WTC11 (cell line): ENCODE measurements around the gene RNF222. TPM values are rescaled to one million over a fixed set of nuclear protein-coding genes. Genes with fewer than 3 reads are reported as not detected.
A peak's percentile ranks its signal among the peaks of the same experiment; 100 is the strongest.

Experiments
- ATAC-seq: fragments of 200-7000 bp; cut with Tn5 transposase; 2 replicates; pipeline ENCODE4 v1.10.0; 2021; ENCODE audit warnings: mild to moderate bottlenecking, moderate library complexity
- CTCF ChIA-PET: fragments of 300-600 bp; sonication (Branson Sonifier 250); formaldehyde crosslinking; loops from one replicate; lab custom pipeline; 2021; ENCODE audit warnings: antibody characterized with exemption; lab: Charles Lee
- POLR2A ChIA-PET: fragments of 350-600 bp; sonication (Branson Sonifier 250); formaldehyde crosslinking; loops from one replicate; lab custom pipeline; 2021; ENCODE audit warnings: antibody characterized with exemption; lab: Charles Lee
- DNase-seq: peaks from one replicate; pipeline ENCODE4 v3.0.0; 2021; ENCODE audit warnings: low spot score
- H3K27ac Mint-ChIP-seq: 2 replicates; pipeline ENCODE4 v1.8.0; 2021; ENCODE audit warnings: mixed read lengths
- H3K27me3 Mint-ChIP-seq: 2 replicates; pipeline ENCODE4 v1.8.0; 2021; ENCODE audit warnings: low read depth, mild to moderate bottlenecking, moderate library complexity, mixed read lengths
- H3K36me3 Mint-ChIP-seq: 2 replicates; pipeline ENCODE4 v1.8.0; 2021; ENCODE audit warnings: mixed read lengths
- H3K4me1 Mint-ChIP-seq: 2 replicates; pipeline ENCODE4 v1.8.0; 2022; ENCODE audit warnings: mixed read lengths
- H3K4me3 Mint-ChIP-seq: 2 replicates; pipeline ENCODE4 v1.8.0; 2021; ENCODE audit warnings: mild to moderate bottlenecking, moderate library complexity, mixed read lengths
- H3K9me3 Mint-ChIP-seq: 2 replicates; pipeline ENCODE4 v1.8.0; 2021; ENCODE audit warnings: mixed read lengths
- CBFB ChIP-seq: sonication (generic); formaldehyde crosslinking; IDR thresholded peaks from 2 replicates; pipeline ENCODE4 v1.8.1; 2022; ENCODE audit warnings: mild to moderate bottlenecking, low read depth, missing genetic modification reagents
- ELF4 ChIP-seq: sonication (generic); formaldehyde crosslinking; IDR thresholded peaks from 2 replicates; pipeline ENCODE4 v1.8.1; 2022; ENCODE audit warnings: low read depth, mild to moderate bottlenecking, moderate library complexity, missing genetic modification reagents
- ETV6 ChIP-seq: sonication (generic); formaldehyde crosslinking; IDR thresholded peaks from 2 replicates; pipeline ENCODE4 v1.8.1; 2022; ENCODE audit warnings: mild to moderate bottlenecking, missing genetic modification reagents
- GABPB1 ChIP-seq: sonication (generic); formaldehyde crosslinking; IDR thresholded peaks from 2 replicates; pipeline ENCODE4 v1.8.1; 2023; ENCODE audit warnings: mild to moderate bottlenecking, missing genetic modification reagents
- GTF2I ChIP-seq: fragments of 250-450 bp; sonication (Bioruptor Pico); conservative IDR thresholded peaks from 2 replicates; pipeline ENCODE4 v1.4.0; 2021; ENCODE audit warnings: mild to moderate bottlenecking
- MYBL2 ChIP-seq: sonication (generic); formaldehyde crosslinking; IDR thresholded peaks from 2 replicates; pipeline ENCODE4 v1.8.1; 2023; ENCODE audit warnings: mild to moderate bottlenecking, moderate library complexity, missing genetic modification reagents
- NFATC4 ChIP-seq: fragments of 250-450 bp; sonication (Bioruptor Pico); IDR thresholded peaks from 2 replicates; pipeline ENCODE4 v1.9.0; 2021; ENCODE audit warnings: mild to moderate bottlenecking
- NR1H2 ChIP-seq: sonication (generic); formaldehyde crosslinking; IDR thresholded peaks from 2 replicates; pipeline ENCODE4 v1.9.0; 2021; ENCODE audit warnings: mild to moderate bottlenecking, moderate library complexity, missing genetic modification reagents
- NR3C1 ChIP-seq: sonication (generic); formaldehyde crosslinking; conservative IDR thresholded peaks from 2 replicates; pipeline ENCODE4 v1.8.1; 2023; ENCODE audit warnings: low read depth, mild to moderate bottlenecking, missing genetic modification reagents
- PRDM15 ChIP-seq: sonication (generic); formaldehyde crosslinking; IDR thresholded peaks from 2 replicates; pipeline ENCODE4 v1.8.0; 2022; ENCODE audit warnings: missing genetic modification reagents
- PREB ChIP-seq: sonication (generic); formaldehyde crosslinking; IDR thresholded peaks from 2 replicates; pipeline ENCODE4 v1.8.1; 2022; ENCODE audit warnings: mild to moderate bottlenecking, missing genetic modification reagents, moderate library complexity, borderline replicate concordance
- RORB ChIP-seq: fragments of 250-450 bp; sonication (Bioruptor Pico); IDR thresholded peaks from 2 replicates; pipeline ENCODE4 v1.9.0; 2021; ENCODE audit warnings: mild to moderate bottlenecking
- TEAD4 ChIP-seq: sonication (generic); formaldehyde crosslinking; IDR thresholded peaks from 2 replicates; pipeline ENCODE4 v1.8.0; 2022; ENCODE audit warnings: mild to moderate bottlenecking, missing genetic modification reagents
- ZBTB21 ChIP-seq: sonication (generic); formaldehyde crosslinking; IDR thresholded peaks from 2 replicates; pipeline ENCODE4 v1.8.1; 2023; ENCODE audit warnings: mild to moderate bottlenecking, missing genetic modification reagents, borderline replicate concordance
- ZNF219 ChIP-seq: sonication (generic); formaldehyde crosslinking; IDR thresholded peaks from 2 replicates; pipeline ENCODE4 v1.8.0; 2023; ENCODE audit warnings: missing genetic modification reagents, mild to moderate bottlenecking, borderline replicate concordance
- ZNF416 ChIP-seq: fragments of 250-450 bp; sonication (Bioruptor Pico); IDR thresholded peaks from 2 replicates; pipeline ENCODE4 v1.9.0; 2021; ENCODE audit warnings: mild to moderate bottlenecking, inconsistent platforms
- total RNA-seq: library from RNA; stranded (reverse); gene quantifications from 3 replicates; pipeline ENCODE4 v1.2.3, GENCODE V29; 2021
- TF ChIP-seq, protein P1 (sequence below): sonication (generic); formaldehyde crosslinking; IDR thresholded peaks from 2 replicates; pipeline ENCODE4 v1.8.1; 2023; ENCODE audit warnings: mild to moderate bottlenecking, missing genetic modification reagents
- TF ChIP-seq, protein P2 (sequence below): sonication (generic); formaldehyde crosslinking; IDR thresholded peaks from 2 replicates; pipeline ENCODE4 v1.8.0; 2022; ENCODE audit warnings: mild to moderate bottlenecking, missing genetic modification reagents
- TF ChIP-seq, protein P3 (sequence below): fragments of 250-450 bp; sonication (Bioruptor Pico); IDR thresholded peaks from 2 replicates; pipeline ENCODE4 v1.8.0; 2021; ENCODE audit warnings: mild to moderate bottlenecking
- TF ChIP-seq, protein P4 (sequence below): sonication (generic); formaldehyde crosslinking; conservative IDR thresholded peaks from 2 replicates; pipeline ENCODE4 v1.8.1; 2022; ENCODE audit warnings: mild to moderate bottlenecking, missing genetic modification reagents
- TF ChIP-seq, protein P5 (sequence below): sonication (generic); formaldehyde crosslinking; IDR thresholded peaks from 2 replicates; pipeline ENCODE4 v1.8.1; 2022; ENCODE audit warnings: mild to moderate bottlenecking, moderate library complexity, missing genetic modification reagents

Gene RNF222
- total RNA-seq, 1 experiment from 2014 or later, result not detected

GRCh38 chr17:8371786-8372185, 25.8 kb downstream of the RNF222 start:
- TF ChIP-seq ZNF219, result no peak
- TF ChIP-seq, all 79 proteins: peak for 0
- H3K27ac Mint-ChIP-seq, result peak overlapping the region; percentile 68; the same call in 1 of the 2 replicates
- H3K4me3 Mint-ChIP-seq, result no peak overlapping the region
- ATAC-seq, result no peak
- H3K27me3 Mint-ChIP-seq, result no peaks in the 10 kb centered on the region
- CTCF ChIA-PET, result no interaction called here
- peaks cover 40% of the 10 kb centered on the region for H3K36me3 Mint-ChIP-seq
- peaks cover 11% of the 10 kb centered on the region for H3K4me1 Mint-ChIP-seq
- POLR2A ChIA-PET, result no interaction called here
- no peak for DNase-seq
- H3K9me3 Mint-ChIP-seq, result no peaks in the 10 kb centered on the region

- Mint-ChIP-seq H3K4me3 (no peak overlapping the region), H3K9me3 (no peaks in the 10 kb centered on the region), H3K4me1 (no peaks in the 10 kb centered on the region), H3K36me3 (peaks cover 36% of the 10 kb centered on the region), H3K27ac (no peak overlapping the region), H3K27me3 (no peaks in the 10 kb centered on the region)
- no peak for TF ChIP-seq ETV6 (CRISPR knock-in tag)
- TF ChIP-seq NFATC4, result no peak
- no peak for TF ChIP-seq PRDM15
- TF ChIP-seq ZBTB21 (CRISPR knock-in tag), result no peak
- ATAC-seq (no peak), DNase-seq (no peak)
- ChIA-PET POLR2A (no interaction called here), CTCF (no interaction called here)
Observed at GRCh38 chr17:8369944-8370343, 27.7 kb downstream of the RNF222 start.

- Mint-ChIP-seq H3K27ac (no peak overlapping the region), H3K4me3 (no peak overlapping the region), H3K27me3 (no peaks in the 10 kb centered on the region), H3K4me1 (no peaks in the 10 kb centered on the region), H3K36me3 (peaks cover 32% of the 10 kb centered on the region), H3K9me3 (no peaks in the 10 kb centered on the region)
- no peak for ATAC-seq
- ChIA-PET POLR2A (no interaction called here), CTCF (no interaction called here)
- no peak for DNase-seq
- TF ChIP-seq, protein P1, sequence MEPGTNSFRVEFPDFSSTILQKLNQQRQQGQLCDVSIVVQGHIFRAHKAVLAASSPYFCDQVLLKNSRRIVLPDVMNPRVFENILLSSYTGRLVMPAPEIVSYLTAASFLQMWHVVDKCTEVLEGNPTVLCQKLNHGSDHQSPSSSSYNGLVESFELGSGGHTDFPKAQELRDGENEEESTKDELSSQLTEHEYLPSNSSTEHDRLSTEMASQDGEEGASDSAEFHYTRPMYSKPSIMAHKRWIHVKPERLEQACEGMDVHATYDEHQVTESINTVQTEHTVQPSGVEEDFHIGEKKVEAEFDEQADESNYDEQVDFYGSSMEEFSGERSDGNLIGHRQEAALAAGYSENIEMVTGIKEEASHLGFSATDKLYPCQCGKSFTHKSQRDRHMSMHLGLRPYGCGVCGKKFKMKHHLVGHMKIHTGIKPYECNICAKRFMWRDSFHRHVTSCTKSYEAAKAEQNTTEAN (CRISPR knock-in tag), result no peak
- TF ChIP-seq RORB (CRISPR knock-in tag) (no peak), ELF4 (CRISPR knock-in tag) (no peak), CBFB (CRISPR knock-in tag) (no peak), NR3C1 (no peak), ZNF416 (CRISPR knock-in tag) (no peak), GABPB1 (no peak)
- TF ChIP-seq, protein P2, sequence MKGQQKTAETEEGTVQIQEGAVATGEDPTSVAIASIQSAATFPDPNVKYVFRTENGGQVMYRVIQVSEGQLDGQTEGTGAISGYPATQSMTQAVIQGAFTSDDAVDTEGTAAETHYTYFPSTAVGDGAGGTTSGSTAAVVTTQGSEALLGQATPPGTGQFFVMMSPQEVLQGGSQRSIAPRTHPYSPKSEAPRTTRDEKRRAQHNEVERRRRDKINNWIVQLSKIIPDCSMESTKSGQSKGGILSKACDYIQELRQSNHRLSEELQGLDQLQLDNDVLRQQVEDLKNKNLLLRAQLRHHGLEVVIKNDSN (CRISPR knock-in tag), result no peak
- TF ChIP-seq, protein P3, sequence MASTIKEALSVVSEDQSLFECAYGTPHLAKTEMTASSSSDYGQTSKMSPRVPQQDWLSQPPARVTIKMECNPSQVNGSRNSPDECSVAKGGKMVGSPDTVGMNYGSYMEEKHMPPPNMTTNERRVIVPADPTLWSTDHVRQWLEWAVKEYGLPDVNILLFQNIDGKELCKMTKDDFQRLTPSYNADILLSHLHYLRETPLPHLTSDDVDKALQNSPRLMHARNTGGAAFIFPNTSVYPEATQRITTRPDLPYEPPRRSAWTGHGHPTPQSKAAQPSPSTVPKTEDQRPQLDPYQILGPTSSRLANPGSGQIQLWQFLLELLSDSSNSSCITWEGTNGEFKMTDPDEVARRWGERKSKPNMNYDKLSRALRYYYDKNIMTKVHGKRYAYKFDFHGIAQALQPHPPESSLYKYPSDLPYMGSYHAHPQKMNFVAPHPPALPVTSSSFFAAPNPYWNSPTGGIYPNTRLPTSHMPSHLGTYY (CRISPR knock-in tag), result no peak
Observed at GRCh38 chr17:8368193-8368592, 29.4 kb downstream of the RNF222 start.

DNA sequence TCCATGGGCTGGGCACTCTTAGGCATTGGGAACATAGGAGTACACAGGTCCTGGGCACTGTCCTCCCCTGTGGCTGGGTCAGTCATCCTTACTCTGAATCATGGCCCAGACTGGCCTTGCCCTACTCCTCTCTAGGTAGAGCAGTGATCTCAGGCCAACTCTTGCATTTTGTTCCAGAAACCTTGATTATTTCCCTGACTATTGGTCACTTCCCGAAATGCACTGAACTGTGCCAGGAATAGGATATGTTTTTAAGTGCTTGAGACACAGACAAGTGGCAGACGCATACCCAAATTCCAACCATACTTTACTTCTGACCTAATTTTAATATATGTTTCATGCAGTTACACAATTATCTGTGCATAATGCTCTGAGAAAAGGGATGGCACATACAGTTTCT, 31.4 kb downstream of the RNF222 start:
- Mint-ChIP-seq H3K27me3 (no peaks in the 10 kb centered on the region), H3K9me3 (no peaks in the 10 kb centered on the region), H3K36me3 (peaks cover 23% of the 10 kb centered on the region), H3K27ac (no peak overlapping the region), H3K4me1 (peaks cover 2% of the 10 kb centered on the region), H3K4me3 (no peak overlapping the region)
- ATAC-seq (no peak), DNase-seq (no peak)
- POLR2A ChIA-PET, result no interaction called here
- CTCF ChIA-PET, result no interaction called here
- TF ChIP-seq ZNF219, result no peak
- TF ChIP-seq, protein P4, sequence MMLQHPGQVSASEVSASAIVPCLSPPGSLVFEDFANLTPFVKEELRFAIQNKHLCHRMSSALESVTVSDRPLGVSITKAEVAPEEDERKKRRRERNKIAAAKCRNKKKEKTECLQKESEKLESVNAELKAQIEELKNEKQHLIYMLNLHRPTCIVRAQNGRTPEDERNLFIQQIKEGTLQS (CRISPR knock-in tag), result no peak
- TF ChIP-seq GTF2I (CRISPR knock-in tag), result no peak
- TF ChIP-seq PREB (CRISPR knock-in tag), result no peak
- TF ChIP-seq MYBL2 (CRISPR knock-in tag), result no peak
- TF ChIP-seq, protein P5, sequence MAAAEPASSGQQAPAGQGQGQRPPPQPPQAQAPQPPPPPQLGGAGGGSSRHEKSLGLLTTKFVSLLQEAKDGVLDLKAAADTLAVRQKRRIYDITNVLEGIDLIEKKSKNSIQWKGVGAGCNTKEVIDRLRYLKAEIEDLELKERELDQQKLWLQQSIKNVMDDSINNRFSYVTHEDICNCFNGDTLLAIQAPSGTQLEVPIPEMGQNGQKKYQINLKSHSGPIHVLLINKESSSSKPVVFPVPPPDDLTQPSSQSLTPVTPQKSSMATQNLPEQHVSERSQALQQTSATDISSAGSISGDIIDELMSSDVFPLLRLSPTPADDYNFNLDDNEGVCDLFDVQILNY (CRISPR knock-in tag), result no peak
- no peak for TF ChIP-seq NR1H2 (CRISPR knock-in tag)
- no peak for TF ChIP-seq TEAD4 (CRISPR knock-in tag)
